Heart left ventricle (tissue), 16 donors: ENCODE results near the gene TTC7B. TPM values are rescaled to one million over a fixed set of nuclear protein-coding genes. Genes with fewer than 3 reads are reported as not detected.

Experiments
- ATAC-seq, 4 donors: fragments of 200-7000 bp; cut with Tn5 transposase; one replicate each; pipeline ENCODE4 v1.9.1; 2020 to 2022; ENCODE audit warnings: moderate library complexity in 4 of 4, mild to moderate bottlenecking in 3 of 4, moderate number of reproducible peaks in 1 of 4
- DNase-seq, 5 donors: peaks; one replicate each; pipeline ENCODE4 v3.0.0-alpha.2; 2020
- H3K27ac ChIP-seq, 12 donors: fragments of 200-600 bp; sonication (generic) in 4 of 12; one replicate each; pipeline versions ENCODE4 v1.5.0 to v1.8.0; 2016 to 2022; ENCODE audit warnings: mild to moderate bottlenecking in 2 of 12
- H3K27me3 ChIP-seq, 9 donors: fragments of 200-600 bp; sonication (generic) in 2 of 9; one replicate each; pipeline versions ENCODE4 v1.5.1 to v1.8.0; 2016 to 2022; ENCODE audit warnings: mild to moderate bottlenecking in 3 of 9
- H3K36me3 ChIP-seq, 9 donors: fragments of 200-600 bp; sonication (generic) in 2 of 9; one replicate each; pipeline versions ENCODE4 v1.5.0 to v1.8.0; 2018 to 2022; ENCODE audit warnings: mild to moderate bottlenecking in 2 of 9
- H3K4me1 ChIP-seq, 12 donors: fragments of 200-600 bp; sonication (generic) in 4 of 12; one replicate each; pipeline versions ENCODE4 v1.5.0 to v1.8.0; 2016 to 2022; ENCODE audit warnings: mild to moderate bottlenecking in 3 of 12
- H3K4me3 ChIP-seq, 12 donors: fragments of 200-600 bp; sonication (generic) in 4 of 12; one replicate each; pipeline versions ENCODE4 v1.5.0 to v1.8.0; 2017 to 2022; ENCODE audit warnings: mild to moderate bottlenecking in 9 of 12, moderate library complexity in 4 of 12
- H3K9me3 ChIP-seq, 12 donors: fragments of 200-600 bp; sonication (generic) in 4 of 12; one replicate each; pipeline versions ENCODE4 v1.5.0 to v1.8.0; 2016 to 2022; ENCODE audit warnings: mild to moderate bottlenecking in 1 of 12
- POLR2A ChIP-seq, 2 donors: fragments of 450-650 bp; IDR thresholded peaks; one replicate each; pipeline ENCODE4 v1.6.1; 2017; ENCODE audit warnings: antibody characterized with exemption in 2 of 2, mild to moderate bottlenecking in 2 of 2, moderate library complexity in 2 of 2
- WGBS, 4 donors: extraction: QIAGEN DNeasy Blood & Tissue Kit in 2 of 4; methylation state at CpG; one replicate each; pipeline versions ENCODE4 v1.1.5 to v1.1.7; 2013 to 2018; 5-methylcytosine and 5-hydroxymethylcytosine counted together
- intact Hi-C, 10 donors: fragments of 100-400 bp; cut with DNase I; formaldehyde crosslinking; loops; one replicate each; pipeline versions ENCODE4 v1.11.1 to v1.14.2; 2022
- polyA plus RNA-seq, 2 donors: library from polyadenylated mRNA; stranded (reverse); fragments of 200-250 nt; gene quantifications; one replicate each; pipeline ENCODE4 v1.2.3, GENCODE V29; 2013
- total RNA-seq, 9 donors: library from RNA; depleted of rRNA in 2 of 9; stranded (reverse); fragments of >200 nt in 2 of 9; fragmentation: NEBNext Ultra II Directional in 3 of 9; extraction: Animal tissue kit (Norgen Biotek cat#: 25700) in 3 of 9; gene quantifications; one replicate each; pipeline versions ENCODE4 v1.1.0 to v1.2.4, GENCODE V29; 2016 to 2023
- TF ChIP-seq, protein P1 (sequence below), 12 donors: fragments of 200-600 bp; sonication (generic) in 4 of 12; IDR thresholded peaks; one replicate each; pipeline versions ENCODE4 v1.5.0 to v1.8.0; 2018 to 2022; ENCODE audit warnings: antibody characterized with exemption in 12 of 12, mild to moderate bottlenecking in 5 of 12
- donor health status: ischemic (EF 13 %, LVEDD 7.1; RV severe dilation, severe dysfunction).
- donor health status: healthy with polysubstance abuse.
- donor health status: DM: no; HTN: yes; CAD: no.
- donor health status: DM: no; HTN: no; CAD: no.
- donor health status: ischemic (EF 25% LVEDD 6.9; RV normal size, moderate dysfunction).
- donor health status: ischemic (EF 25% LVEDD 5.7; RV mildly dilated, moderate dysfunction).
- donor health status: healthy.
- donor health status: DM: yes; HTN: yes; CAD: no.
- donor health status: ischemic (EF 35%, LVEDD 5.7; RV mildly dilated, moderate dysfunction).
- donor health status: nonischemic (EF 11% LVEDD 7.7; RV severe dilation, severe dysfunction).
- donor health status: DM: yes; HTN: yes; CAD: no.
- donor health status: PGD.
- donor health status: ischemic (EF 29% LVEDD 5.4; RV normal size, mild dysfunction).
- donor health status: nonischemic (EF 23%, LVEDD 6.1; RV moderate dilation, normal function).

Gene TTC7B
- total and polyA plus RNA-seq, 11 donors: 20.3 to 76.1 (median 62.6) TPM

DNA sequence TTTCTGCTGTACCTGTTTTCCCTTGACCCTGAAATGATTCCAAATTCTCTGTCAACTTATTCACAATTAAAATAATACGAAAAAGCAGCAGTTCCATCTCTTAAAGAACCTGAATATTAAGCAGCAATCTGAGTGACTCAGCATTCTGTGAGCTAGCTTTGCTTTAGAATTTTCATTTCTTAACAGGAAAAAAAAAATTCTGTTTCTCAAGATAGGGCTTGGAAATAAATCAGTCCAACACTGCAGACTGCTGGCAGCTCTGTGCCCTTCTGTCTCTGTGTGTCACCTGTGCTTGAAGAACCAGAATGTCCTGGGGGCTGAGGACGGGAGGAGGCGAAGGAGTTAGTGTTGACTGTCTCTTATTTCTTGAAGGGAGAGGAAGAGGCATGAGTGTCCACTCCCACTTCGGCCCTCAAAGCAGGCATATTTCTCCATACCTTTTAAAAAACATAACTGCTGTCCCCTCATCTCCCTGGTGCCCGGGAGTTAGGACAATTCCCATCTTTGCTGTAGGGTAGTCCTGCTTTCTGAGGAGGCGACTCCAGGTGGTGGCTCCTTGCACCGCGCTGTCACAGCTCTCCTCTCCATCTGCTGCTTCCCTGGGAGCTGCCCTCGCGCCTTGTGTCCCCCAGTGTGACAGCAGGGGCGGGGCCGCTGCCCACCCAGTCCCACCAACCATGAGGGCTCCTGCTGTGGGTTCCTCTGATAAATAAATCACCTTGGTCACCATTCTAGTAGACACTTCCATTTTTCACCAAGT is 216.3 kb downstream of the TTC7B start:
- no peak overlapping the region for H3K27ac ChIP-seq
- intact Hi-C loops: no loop called here
- no peaks in the 10 kb centered on the region for H3K27me3 ChIP-seq
- no peak for DNase-seq
- TF ChIP-seq, protein P1, sequence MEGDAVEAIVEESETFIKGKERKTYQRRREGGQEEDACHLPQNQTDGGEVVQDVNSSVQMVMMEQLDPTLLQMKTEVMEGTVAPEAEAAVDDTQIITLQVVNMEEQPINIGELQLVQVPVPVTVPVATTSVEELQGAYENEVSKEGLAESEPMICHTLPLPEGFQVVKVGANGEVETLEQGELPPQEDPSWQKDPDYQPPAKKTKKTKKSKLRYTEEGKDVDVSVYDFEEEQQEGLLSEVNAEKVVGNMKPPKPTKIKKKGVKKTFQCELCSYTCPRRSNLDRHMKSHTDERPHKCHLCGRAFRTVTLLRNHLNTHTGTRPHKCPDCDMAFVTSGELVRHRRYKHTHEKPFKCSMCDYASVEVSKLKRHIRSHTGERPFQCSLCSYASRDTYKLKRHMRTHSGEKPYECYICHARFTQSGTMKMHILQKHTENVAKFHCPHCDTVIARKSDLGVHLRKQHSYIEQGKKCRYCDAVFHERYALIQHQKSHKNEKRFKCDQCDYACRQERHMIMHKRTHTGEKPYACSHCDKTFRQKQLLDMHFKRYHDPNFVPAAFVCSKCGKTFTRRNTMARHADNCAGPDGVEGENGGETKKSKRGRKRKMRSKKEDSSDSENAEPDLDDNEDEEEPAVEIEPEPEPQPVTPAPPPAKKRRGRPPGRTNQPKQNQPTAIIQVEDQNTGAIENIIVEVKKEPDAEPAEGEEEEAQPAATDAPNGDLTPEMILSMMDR (IDR thresholded peaks at IDR 0.05): peak in 8 of 12 donors; percentile 16 to 40 (median 28)
- no peak for TF ChIP-seq POLR2A (IDR thresholded peaks at IDR 0.05)
- H3K36me3 ChIP-seq: no peaks in the 10 kb centered on the region
- H3K4me3 ChIP-seq: no peak overlapping the region
- H3K9me3 ChIP-seq: no peaks in the 10 kb centered on the region
- peaks cover 0 to 11% (median 0%) of the 10 kb centered on the region in 12 donors for H3K4me1 ChIP-seq
- 87 to 94% (median 92%) methylated on average over 12 of the region's 12 CpGs for WGBS, 4 donors
- peak in 2 of 4 donors; percentile 42 to 50 for ATAC-seq

DNA sequence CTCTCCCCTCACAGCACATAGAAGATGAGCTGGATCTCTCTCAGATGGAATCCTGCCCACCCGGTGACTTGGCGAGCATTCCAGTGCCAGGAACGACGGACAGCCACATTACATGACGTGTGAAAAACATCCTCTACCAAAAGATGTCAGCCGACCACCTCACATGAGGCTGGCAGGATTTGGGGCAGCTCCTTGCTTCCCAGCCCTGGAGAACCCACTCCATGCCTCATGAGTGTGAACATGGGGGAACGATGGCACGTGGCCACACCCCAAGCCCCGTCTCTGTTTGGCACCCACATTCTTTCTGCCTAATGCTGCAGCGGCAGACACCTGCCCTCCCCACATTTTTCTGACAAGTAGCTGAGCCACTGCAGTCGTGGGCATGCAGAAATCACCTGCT is 216.9 kb downstream of the TTC7B start:
- Histone ChIP-seq H3K27ac (no peak overlapping the region), H3K4me3 (no peak overlapping the region), H3K27me3 (no peaks in the 10 kb centered on the region), H3K9me3 (no peaks in the 10 kb centered on the region), H3K4me1 (peaks cover 0 to 9% (median 0%) of the 10 kb centered on the region in 12 donors), H3K36me3 (no peaks in the 10 kb centered on the region)
- intact Hi-C loops: no loop called here
- ATAC-seq: peak in 1 of 4 donors; percentile 18
- TF ChIP-seq POLR2A (IDR thresholded peaks at IDR 0.05): no peak
- TF ChIP-seq, protein P1 (IDR thresholded peaks at IDR 0.05): no peak
- 64 to 68% (median 67%) methylated on average over 11 of the region's 11 CpGs for WGBS, 4 donors
- DNase-seq: no peak

DNA sequence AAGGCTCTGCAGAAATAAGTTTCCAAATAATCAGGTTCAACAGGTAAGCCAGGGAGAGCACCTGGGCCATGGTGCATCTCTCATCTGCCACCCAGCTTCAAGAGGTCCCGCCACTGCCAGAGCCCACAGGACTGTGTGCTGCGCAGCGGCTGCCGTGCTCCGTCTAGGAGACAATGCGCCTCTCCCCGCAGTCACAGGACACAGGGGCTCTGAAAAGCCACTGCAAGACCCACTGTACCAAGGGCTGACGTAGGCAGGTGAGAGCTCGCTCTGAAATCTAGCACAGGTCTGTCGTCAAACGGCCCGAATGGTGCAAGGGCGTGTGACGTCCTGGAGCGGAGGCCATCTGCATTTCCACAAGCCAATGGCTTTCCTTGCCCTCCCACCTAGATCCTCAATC is 218.3 kb downstream of the TTC7B start:
- Histone ChIP-seq H3K4me1 (peaks cover 0 to 9% (median 0%) of the 10 kb centered on the region in 12 donors), H3K9me3 (no peaks in the 10 kb centered on the region), H3K4me3 (no peak overlapping the region), H3K27ac (no peak overlapping the region), H3K27me3 (no peaks in the 10 kb centered on the region), H3K36me3 (peaks cover 0 to 4% (median under 1%) of the 10 kb centered on the region in 9 donors)
- intact Hi-C loops: no loop called here
- TF ChIP-seq, protein P1 (IDR thresholded peaks at IDR 0.05): no peak
- no peak for TF ChIP-seq POLR2A (IDR thresholded peaks at IDR 0.05)
- DNase-seq: no peak
- WGBS, 4 donors: 98 to 99% (median 98%) methylated on average over 15 of the region's 15 CpGs
- no peak for ATAC-seq

DNA sequence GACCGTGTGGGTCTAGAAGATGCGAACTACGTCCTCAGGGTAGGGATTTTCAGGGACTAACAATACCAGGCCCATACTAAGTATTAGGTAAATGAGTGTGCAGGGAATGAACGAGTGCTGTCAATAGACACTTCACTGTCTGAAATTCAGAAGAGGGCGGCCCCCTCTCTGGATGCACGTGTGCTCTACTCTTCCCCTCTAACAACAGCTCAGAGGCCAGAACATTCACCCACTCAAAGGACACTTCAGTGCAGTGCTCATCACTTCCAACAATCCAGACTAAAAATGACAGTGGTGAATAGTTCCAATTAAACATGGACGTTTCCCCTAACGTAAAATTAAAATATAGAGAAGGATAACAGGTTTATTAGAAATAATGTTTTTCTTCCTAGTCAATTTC is 219.5 kb downstream of the TTC7B start:
- H3K9me3 ChIP-seq: no peaks in the 10 kb centered on the region
- H3K27me3 ChIP-seq: no peaks in the 10 kb centered on the region
- no peak for ATAC-seq
- TF ChIP-seq, protein P1 (IDR thresholded peaks at IDR 0.05): no peak
- no peak for TF ChIP-seq POLR2A (IDR thresholded peaks at IDR 0.05)
- no peak for DNase-seq
- WGBS, 4 donors: 91 to 95% (median 94%) methylated on average over 8 of the region's 8 CpGs
- peaks cover 0 to 16% (median 4%) of the 10 kb centered on the region in 9 donors for H3K36me3 ChIP-seq
- H3K4me1 ChIP-seq: peaks cover 0 to 9% (median 0%) of the 10 kb centered on the region in 12 donors
- intact Hi-C loops: no loop called here
- H3K4me3 ChIP-seq: no peak overlapping the region
- no peak overlapping the region for H3K27ac ChIP-seq
